Endometrial microvascular endothelial cells (primary cell): ENCODE measurements around the gene FGB. TPM values are rescaled to one million over a fixed set of nuclear protein-coding genes. Genes with fewer than 3 reads are reported as not detected.

Experiments used
- in situ Hi-C: cut with HindIII; loops from 2 replicates; pipeline ENCODE4 v1.10.0; 2017; ENCODE audit warnings: low sequenced_read_pairs, low pct_unique_long_range_greater_than_20kb; ENCODE audit errors: inconsistent ontology term
- total RNA-seq: library from RNA; depleted of rRNA; stranded (reverse); fragments of >200 nt; gene quantifications from one replicate; pipeline ENCODE4 v1.2.3, GENCODE V29; 2015; ENCODE audit errors: inconsistent ontology term

The FGB gene
- total RNA-seq, 1 donor from 2014 or later: not detected

DNA sequence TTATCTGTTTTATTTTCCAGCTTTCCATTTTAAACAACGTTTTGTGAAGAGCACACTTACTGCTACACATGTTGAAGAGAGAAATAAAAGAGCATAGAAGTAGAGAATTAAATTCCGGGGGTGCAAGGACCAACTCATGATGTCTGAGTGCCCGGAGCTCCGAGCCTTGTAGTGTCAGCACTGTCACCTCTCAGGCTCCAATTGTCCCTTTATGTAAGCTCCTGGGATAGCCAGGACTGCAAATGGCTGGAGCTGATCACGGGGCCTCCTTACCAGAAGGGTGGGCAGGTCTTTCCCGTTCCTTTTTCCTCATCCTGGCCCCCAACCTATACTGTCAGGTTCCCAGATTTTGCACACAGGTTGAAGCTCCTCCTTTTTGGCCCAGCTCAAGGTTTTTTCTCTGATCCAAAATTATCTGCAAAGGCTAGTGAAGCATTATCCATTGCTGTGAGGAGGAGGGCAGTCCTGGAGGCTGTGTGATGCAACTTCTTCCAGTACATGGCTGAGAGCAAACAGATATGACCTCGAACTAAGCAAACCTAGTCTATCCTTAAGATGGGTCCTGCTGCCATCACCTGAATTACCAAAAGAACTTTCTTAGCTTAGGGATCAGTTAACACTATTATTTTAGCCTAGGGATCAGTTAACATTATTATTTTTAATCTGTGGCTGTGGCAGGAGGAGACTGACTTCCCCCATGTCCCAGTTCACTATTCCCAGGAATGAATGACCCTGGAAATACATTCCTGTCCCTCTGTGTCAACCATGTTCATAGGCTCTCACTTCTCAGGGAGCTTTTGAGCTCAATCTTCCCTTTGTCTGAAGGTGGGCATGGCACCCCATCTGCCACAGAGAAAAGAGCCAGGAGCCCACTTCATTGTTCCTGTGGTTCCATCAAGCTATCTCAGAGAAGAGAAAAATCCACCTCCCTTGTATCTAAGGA lies 49.9 kb downstream of the FGB start, which contains the start of gene FGG:
Gene FGG, minus strand, starts transcription at position 185 of the 943 bp plus-strand sequence. Its CDS starts 47 bp downstream, at position 138.
- in situ Hi-C loops: no loop called here

- in situ Hi-C loops: no loop called here
These were observed 51.5 kb downstream of the FGB start for GRCh38 chr4:154614306-154614705.

- in situ Hi-C loops: no loop called here
These were observed 52.4 kb downstream of the FGB start for GRCh38 chr4:154615211-154615610.

DNA sequence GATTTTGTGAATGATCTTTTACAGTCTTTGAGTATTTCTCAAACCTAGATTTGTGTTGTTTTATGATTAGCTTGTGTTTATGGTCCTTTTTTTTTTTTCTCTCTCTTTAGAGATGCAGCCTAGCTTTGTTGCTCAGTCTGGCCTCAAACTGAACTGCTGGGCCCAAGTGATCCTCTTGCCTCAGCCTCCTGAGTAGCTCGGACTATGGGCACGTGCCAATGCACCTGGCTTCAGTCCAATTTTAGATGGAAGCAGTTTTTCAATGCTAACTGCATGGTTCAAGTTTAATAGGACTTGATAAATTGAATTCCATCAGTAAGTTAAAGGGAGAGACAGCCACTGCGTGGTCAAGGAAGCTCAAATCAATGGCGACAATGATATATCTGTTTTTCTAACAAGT lies 53.5 kb downstream of the FGB start:
- in situ Hi-C loops: no loop called here

GRCh38 chr4:154616731-154617130 lies 53.9 kb downstream of the FGB start:
- in situ Hi-C loops: no loop called here

- in situ Hi-C loops: no loop called here
These were observed 55.1 kb downstream of the FGB start for GRCh38 chr4:154617820-154618317.

DNA sequence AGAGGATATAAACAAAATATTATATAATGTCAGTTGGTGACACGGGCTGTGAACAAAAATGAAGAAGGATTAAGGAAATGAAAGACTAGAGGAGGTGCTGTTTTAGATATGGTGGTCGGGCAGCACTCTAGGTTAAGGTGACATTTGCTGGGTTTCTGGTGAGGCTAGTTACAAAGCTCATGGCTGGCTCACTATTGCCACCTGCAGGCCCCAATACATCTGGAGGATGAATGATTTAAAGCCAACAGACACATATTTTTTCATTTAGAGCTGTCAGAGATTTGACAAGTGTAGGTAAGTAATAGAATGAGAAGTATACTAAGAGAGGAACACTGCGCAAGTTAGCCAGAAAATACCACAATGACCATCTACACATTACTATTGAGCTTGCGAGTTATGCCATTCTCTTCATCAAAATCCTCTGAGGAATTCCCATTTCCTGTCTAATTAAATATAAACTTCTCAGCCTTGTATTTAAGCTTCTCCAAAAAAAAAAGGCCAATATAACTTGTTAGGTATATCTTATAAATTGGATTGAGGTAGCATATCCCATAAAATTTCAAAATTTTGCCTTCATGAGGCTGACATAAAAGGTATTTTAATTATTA lies 56.0 kb downstream of the FGB start:
- in situ Hi-C loops: no loop called here

GRCh38 chr4:154620111-154620510 lies 57.3 kb downstream of the FGB start:
- in situ Hi-C loops: no loop called here

Other genes with a start within 250 kb of the FGB start
- not detected for gene DCHS2, start 71.2 kb upstream of the FGB start, total RNA-seq
- gene PLRG1, start 12.6 kb upstream of the FGB start, total RNA-seq: 73.2 TPM
- not detected for gene FGA, start 27.7 kb downstream of the FGB start, total RNA-seq
- gene FGG, start 49.6 kb downstream of the FGB start, total RNA-seq: not detected
- not detected for gene LRAT, start 181.0 kb downstream of the FGB start, total RNA-seq
- gene RBM46, start 218.3 kb downstream of the FGB start, total RNA-seq: not detected